ENCODE results near the gene MOB3A.
"Not testable (repeated sequence)": the region's sequence is repeated elsewhere in the genome, so short reads cannot be mapped to it uniquely, and the experiment has no call there.

MOB3A gene

GRCh38 chr19:2096034-2096479, at the start of gene MOB3A:
Gene MOB3A, minus strand, starts transcription at chr19:2096326. Its CDS starts 17,766 bp downstream, at chr19:2078560.
- DNase-seq = peak in 30 of 56 donors; percentile 68 to 99 (median 95)

GRCh38 chr19:2145831-2146241, 49.7 kb upstream of the MOB3A start:
- peak in 14 of 56 donors; percentile 2 to 58 (median 16) for DNase-seq

DNA sequence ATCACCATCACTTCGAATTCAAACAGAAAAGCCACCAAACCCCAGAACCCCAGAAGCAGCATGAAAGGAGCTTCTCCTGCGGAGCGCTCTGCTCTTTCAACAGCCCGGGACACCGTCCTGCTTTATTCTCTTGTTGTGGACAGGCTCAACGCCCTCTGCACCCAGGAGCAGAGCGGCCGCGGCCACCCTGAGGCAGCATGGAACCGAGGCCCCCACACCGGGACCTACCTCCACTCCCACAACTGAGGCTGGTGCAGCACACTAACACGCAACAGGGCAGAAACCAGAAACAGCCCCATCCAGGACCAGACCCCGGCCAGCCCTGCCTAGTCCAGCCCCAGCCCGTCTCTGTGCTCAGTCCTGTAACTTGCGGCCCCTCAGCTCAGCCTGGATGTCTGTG, 48.1 kb upstream of the MOB3A start:
- DNase-seq = no peak

DNA sequence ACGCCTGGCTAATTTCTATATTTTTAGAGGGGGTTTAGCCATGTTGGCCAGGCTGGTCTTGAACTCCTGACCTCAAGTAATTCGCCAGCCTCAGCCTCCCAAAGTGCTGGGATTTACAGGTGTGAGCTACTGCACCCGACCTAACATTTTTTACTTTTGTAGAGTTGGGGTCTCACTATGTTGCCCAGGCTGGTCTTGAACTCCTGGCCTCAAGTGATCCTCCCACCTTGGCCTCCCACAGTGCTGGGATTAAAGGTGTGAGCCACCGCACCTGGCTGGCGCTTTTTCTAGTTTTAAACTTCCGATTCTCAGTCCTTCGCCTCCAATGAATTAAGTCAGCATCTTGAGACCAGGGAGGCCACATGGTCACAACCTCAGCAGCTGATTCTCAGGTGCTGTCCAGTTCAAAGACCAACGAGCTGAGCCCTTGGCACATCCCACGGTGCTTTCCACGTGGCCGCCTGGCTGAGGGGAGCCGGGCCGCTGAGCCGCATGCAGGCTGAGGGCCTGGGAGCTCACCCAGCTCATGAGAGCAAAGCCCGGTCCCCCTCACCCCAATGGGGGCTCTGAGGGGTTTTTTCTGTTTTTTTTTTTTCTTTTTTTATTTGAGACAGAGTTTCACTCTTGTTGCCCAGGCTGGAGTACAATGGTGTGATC, 46.2 kb upstream of the MOB3A start:
- DNase-seq = no peak

GRCh38 chr19:2140138-2140569, 44.0 kb upstream of the MOB3A start:
- no peak for DNase-seq

GRCh38 chr19:2139385-2140137, 43.4 kb upstream of the MOB3A start:
- no peak for DNase-seq

DNA sequence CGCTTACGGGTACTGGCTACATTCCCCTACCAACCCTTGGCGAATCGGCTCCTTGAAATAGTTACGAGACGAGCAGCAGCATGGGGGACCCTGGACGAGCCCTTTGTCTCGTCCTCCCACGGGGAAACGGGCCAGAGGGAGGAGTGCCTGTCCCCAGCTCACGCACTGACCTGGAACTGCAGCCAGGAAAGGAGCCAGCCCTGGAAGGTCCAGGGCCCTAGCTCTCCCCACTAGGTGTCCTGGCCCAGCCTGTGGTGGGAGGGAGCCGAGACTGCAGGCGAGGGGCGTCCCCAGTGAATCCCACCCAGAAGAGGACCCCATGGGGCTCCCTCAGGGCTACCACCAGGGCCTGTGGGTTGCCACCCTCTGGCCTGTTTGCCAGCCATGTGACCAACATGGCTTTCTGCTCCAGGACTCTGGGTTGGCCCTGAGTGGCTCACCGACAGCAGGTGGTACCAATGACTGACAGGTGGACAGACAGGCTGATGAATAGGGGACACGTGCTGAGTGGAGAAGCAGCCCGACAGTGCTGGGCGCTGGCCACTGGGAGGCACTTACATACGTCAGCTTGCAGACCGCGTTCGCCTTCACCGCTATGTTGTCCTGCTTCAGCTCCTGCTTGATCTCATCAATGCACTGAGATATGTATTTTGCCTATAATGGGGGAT, 42.1 kb upstream of the MOB3A start:
- peak in 14 of 56 donors; percentile 3 to 62 (median 24) for DNase-seq

DNA sequence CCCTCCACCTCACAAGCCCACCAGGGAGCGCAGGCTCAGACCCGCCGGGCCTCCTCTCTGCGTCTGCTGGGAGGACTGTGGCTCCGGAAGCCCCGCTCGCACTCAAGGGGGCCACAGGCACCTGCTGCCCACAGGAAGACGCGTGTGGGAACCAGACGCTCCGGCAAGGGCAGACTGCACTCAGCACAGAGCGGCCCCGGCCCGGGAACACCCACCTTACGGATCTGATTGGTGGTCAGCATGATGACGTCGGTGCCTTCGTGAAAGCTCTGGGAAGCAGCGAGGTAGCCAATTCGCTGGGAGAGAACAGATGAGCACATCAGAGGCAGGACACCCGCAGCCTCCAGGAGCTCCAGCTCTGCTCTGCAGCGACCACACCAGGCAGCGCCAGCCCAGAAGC, 40.7 kb upstream of the MOB3A start:
- no peak for DNase-seq

- DNase-seq = no peak
Measured at GRCh38 chr19:2135474-2136402, 39.6 kb upstream of the MOB3A start.

DNA sequence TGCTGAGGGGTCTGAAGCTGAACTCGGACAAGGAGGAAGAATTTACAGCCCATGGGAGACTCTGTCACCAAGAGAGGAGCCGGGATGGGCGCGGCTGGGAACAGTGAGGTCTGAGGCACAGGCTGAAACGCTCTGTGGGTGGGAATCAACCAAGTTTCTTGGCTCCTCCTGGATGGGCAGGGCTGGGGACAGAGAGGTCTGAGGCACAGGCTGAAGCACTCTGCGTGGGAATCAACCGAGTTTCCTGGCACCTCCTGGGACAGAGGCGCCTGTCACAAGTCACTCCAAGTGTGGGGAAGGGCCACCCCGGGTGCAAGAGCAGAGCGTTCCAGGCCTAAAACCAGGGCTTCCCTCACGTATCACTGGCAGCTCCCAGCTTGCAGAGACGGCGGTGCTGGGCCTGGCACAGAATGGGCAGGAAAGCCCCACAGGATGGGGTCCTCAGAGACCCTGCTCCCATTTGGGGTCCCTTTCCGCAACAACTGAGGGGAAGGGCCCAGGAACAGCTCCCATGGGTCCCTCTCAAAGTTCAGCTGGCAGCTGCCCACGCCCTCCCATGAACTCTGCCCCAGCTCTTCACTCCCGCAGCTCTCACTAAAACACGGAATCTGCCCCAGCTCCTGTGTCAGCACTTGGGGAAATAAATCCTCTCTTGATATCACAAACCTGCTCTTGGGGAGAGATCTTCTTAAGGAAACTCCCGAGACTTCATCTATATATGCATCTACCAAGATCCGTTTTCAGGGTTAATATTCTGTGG, 36.8 kb upstream of the MOB3A start:
- DNase-seq = no peak

GRCh38 chr19:2132191-2132590, 36.1 kb upstream of the MOB3A start:
- DNase-seq = no peak

DNA sequence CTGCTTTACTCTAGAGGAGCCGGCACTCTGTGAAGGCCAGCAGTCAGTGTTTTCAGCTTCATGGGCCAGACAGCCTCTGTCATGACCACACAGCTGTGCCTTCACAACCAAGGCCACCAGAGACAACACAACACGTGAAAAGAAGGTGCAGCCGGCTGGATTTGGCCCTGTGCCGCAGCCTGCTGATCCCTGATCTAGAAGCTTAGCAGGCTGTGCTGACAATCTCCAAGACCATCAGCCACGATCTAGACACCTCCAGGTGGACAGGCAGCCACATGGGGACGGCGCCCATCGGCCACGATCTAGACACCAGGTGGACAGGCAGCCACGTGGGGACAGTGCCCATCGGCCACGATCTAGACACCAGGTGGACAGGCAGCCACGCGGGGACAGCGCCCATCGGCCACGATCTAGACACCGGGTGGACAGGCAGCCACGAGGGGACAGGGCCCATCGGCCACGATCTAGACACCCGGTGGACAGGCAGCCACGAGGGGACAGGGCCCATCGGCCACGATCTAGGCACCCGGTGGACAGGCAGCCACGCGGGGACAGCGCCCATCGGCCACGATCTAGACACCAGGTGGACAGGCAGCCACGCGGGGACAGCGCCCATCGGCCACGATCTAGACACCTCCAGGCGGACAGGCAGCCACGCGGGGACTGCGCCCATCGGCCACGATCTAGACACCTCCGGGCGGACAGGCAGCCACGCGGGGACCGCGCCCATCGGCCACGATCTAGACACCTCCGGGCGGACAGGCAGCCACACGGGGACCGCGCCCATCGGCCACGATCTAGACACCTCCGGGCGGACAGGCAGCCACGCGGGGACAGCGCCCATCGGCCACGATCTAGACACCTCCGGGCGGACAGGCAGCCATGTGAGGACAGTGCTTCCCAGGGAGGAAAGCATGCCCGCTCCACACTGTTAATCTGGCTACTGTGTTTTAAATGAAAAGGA, 35.2 kb upstream of the MOB3A start:
- not testable (repeated sequence) for DNase-seq

GRCh38 chr19:2129892-2130770, 34.0 kb upstream of the MOB3A start:
- no peak for DNase-seq

- DNase-seq = peak in 8 of 56 donors; percentile 1 to 53 (median 11)
Measured at GRCh38 chr19:2129486-2129885, 33.4 kb upstream of the MOB3A start.

- DNase-seq = no peak
Measured at GRCh38 chr19:2129022-2129421, 32.9 kb upstream of the MOB3A start.

DNA sequence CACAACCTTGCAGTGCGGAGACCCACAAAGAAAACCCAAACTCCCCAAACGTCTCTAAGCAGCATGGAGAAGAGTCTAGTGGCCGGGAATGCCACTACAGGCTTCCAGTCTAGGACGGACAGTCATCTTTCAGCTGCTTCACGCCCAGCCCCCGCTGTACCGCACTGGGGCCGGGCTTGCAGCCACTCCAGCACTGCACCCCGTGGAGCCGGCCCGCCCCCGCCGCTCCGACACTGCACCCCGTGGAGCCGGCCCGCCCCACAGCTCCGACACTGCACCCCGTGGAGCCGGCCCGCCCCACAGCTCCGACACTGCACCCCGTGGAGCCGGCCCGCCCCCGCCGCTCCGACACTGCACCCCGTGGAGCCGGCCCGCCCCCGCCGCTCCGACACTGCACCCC, 32.1 kb upstream of the MOB3A start:
- not testable (repeated sequence) for DNase-seq

- no peak for DNase-seq
Measured at GRCh38 chr19:2127758-2128157, 31.6 kb upstream of the MOB3A start.

All from amygdala (tissue), 56 donors.